Measurements from ENCODE around the gene TMCC2. TPM values are rescaled to one million over a fixed set of nuclear protein-coding genes. Genes with fewer than 3 reads are reported as not detected.
"Not testable (repeated sequence)": the region's sequence is repeated elsewhere in the genome, so short reads cannot be mapped to it uniquely, and the experiment has no call there.

TMCC2 gene
- polyA plus RNA-seq, 1 experiment = 3.4 TPM

GRCh38 chr1:205276689-205277065, 48.9 kb downstream of the TMCC2 start:
- H3K4me3 ChIP-seq (ENCODE audit: low read depth, low read length) = no peak overlapping the region
- TF ChIP-seq, protein P1, sequence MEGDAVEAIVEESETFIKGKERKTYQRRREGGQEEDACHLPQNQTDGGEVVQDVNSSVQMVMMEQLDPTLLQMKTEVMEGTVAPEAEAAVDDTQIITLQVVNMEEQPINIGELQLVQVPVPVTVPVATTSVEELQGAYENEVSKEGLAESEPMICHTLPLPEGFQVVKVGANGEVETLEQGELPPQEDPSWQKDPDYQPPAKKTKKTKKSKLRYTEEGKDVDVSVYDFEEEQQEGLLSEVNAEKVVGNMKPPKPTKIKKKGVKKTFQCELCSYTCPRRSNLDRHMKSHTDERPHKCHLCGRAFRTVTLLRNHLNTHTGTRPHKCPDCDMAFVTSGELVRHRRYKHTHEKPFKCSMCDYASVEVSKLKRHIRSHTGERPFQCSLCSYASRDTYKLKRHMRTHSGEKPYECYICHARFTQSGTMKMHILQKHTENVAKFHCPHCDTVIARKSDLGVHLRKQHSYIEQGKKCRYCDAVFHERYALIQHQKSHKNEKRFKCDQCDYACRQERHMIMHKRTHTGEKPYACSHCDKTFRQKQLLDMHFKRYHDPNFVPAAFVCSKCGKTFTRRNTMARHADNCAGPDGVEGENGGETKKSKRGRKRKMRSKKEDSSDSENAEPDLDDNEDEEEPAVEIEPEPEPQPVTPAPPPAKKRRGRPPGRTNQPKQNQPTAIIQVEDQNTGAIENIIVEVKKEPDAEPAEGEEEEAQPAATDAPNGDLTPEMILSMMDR (IDR thresholded peaks at IDR 0.05; ENCODE audit: insufficient read depth, low read depth, low read length) = no peak
- no peaks in the 10 kb centered on the region for H3K27me3 ChIP-seq (ENCODE audit: control insufficient read depth, insufficient read depth, low read length)
- no peaks in the 10 kb centered on the region for H3K36me3 ChIP-seq (ENCODE audit: control insufficient read depth, insufficient read depth, low read length)
- ChIA-PET POLR2A (no interaction called here), CTCF (interaction anchor here (0.9 to 11.8 kb wide), 3 partner anchors 8 to 77 kb away, joined by 3 to 679 read pairs (median 53); partner anchors contain the start of gene NUAK2)
- no peak for DNase-seq (ENCODE audit: low read depth)

DNA sequence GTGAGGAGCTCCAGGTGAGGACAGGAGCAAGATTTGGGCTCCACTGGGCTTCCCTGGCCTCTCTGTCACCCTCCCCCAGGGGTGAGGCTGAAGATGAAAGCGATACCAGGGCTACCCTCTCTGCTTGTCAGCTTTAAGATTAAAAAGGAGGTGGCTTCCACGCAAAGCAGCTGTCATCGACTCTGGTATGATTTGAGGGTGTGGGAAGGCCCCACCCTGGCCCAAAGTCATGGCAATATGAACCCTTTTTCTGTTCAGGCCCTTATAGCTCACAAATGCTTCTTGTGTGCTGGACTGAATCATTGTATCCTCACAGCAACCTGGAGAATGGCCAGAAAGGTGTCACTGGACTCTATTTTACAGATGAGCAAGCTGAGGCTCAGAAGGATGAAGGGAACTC, 52.2 kb downstream of the TMCC2 start:
- ChIA-PET CTCF (interaction anchor here (0.7 to 4.0 kb wide), 6 partner anchors 9 to 56 kb away, joined by 3 to 33 read pairs (median 4); no protein-coding TSS in a partner anchor), POLR2A (no interaction called here)
- TF ChIP-seq, protein P1 (IDR thresholded peaks at IDR 0.05; ENCODE audit: insufficient read depth, low read depth, low read length) = no peak
- no peak for DNase-seq (ENCODE audit: low read depth)
- H3K27me3 ChIP-seq (ENCODE audit: control insufficient read depth, insufficient read depth, low read length) = no peaks in the 10 kb centered on the region
- no peak overlapping the region for H3K4me3 ChIP-seq (ENCODE audit: low read depth, low read length)
- H3K36me3 ChIP-seq (ENCODE audit: control insufficient read depth, insufficient read depth, low read length) = no peaks in the 10 kb centered on the region

DNA sequence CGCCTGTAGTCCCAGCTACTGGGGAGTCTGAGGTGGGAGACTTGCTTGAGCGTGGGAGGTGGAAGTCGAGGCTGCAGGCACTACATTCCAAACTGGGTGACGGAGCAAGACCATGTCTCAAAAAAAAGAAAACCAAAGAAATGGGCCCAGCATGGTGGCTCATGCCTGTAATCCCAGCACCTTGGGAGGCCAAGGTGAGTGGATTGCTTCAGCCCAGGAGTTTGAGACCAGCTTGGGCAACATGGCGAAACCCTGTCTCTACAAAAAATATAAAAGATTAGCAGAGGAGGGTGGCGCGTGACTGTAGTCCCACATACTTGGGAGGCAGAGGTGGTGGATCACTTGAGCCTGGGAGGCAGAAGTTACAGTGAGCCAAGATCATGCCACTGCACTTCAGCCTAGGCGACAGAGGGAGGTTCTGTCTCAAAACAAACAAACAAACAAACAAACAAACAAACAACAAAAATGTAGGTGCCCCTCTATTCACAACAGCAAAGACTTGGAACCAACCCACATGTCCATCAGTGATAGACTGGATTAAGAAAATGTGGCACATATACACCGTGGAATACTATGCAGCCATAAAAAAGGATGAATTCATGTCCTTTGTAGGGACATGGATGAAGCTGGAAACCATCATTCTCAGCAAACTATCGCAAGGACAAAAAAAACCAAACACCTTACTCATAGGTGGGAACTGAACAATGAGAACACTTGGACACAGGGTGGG, 53.1 kb downstream of the TMCC2 start:
- H3K36me3 ChIP-seq (ENCODE audit: control insufficient read depth, insufficient read depth, low read length); DNase-seq (ENCODE audit: low read depth); H3K27me3 ChIP-seq (ENCODE audit: control insufficient read depth, insufficient read depth, low read length); POLR2A ChIA-PET; H3K4me3 ChIP-seq (ENCODE audit: low read depth, low read length): not testable (repeated sequence)
- CTCF ChIA-PET = interaction anchor here (1.8 to 8.4 kb wide), 3 partner anchors 6 to 45 kb away, joined by 7 to 53 read pairs (median 33); no protein-coding TSS in a partner anchor

- TF ChIP-seq, protein P1 (IDR thresholded peaks at IDR 0.05; ENCODE audit: insufficient read depth, low read depth, low read length) = no peak
- H3K36me3 ChIP-seq (ENCODE audit: control insufficient read depth, insufficient read depth, low read length) = no peaks in the 10 kb centered on the region
- POLR2A ChIA-PET = interaction anchor here (1.2 kb wide), 1 partner anchor 14 kb away, joined by 4 read pairs; no protein-coding TSS in a partner anchor
- CTCF ChIA-PET = interaction anchor here (0.8 to 8.4 kb wide), 4 partner anchors 9 to 42 kb away, joined by 4 to 53 read pairs (median 38); no protein-coding TSS in a partner anchor
- no peak for DNase-seq (ENCODE audit: low read depth)
- H3K4me3 ChIP-seq (ENCODE audit: low read depth, low read length) = no peak overlapping the region
- H3K27me3 ChIP-seq (ENCODE audit: control insufficient read depth, insufficient read depth, low read length) = no peaks in the 10 kb centered on the region
Measured at GRCh38 chr1:205283270-205284147, 55.8 kb downstream of the TMCC2 start.

DNA sequence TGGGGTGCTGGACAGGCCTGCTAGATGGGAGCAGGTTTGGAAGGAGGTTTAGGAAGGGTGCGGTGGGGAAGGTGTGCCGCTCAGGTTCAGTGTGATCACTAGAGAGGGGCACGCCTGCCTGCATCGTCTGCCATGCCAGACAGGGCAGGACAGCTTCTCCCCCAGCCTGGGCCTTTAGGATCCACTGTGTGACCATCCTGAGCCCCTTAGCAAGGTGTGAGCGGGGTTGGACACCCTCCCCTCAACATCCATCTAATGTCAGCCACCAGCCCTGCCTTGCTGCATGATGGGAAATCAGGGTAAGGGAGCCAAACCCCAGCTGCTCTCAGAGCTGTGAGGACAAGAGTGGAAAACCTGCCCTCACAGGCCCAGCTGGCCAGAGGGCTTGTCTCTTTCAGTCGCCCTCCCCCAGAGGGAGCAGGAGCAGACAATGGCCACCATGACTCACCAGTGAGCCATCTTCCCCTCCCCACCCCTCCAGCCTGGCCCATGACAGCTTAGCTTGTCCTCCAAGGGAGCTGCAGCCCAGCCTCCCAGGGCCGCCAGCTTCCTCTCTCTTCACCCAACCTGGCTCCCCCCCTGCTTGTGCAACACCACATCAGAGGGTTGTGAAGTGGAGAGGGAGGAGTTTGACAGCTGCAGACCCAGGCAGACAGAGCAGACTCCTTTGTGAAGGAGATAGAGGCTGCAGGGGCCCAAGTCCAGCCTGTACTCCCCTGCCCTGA, 56.8 kb downstream of the TMCC2 start:
- Histone ChIP-seq H3K27me3 (ENCODE audit: control insufficient read depth, insufficient read depth, low read length) (no peaks in the 10 kb centered on the region), H3K4me3 (ENCODE audit: low read depth, low read length) (no peak overlapping the region), H3K36me3 (ENCODE audit: control insufficient read depth, insufficient read depth, low read length) (no peaks in the 10 kb centered on the region)
- ChIA-PET POLR2A (interaction anchor here (1.2 kb wide), 1 partner anchor 13 kb away, joined by 4 read pairs; no protein-coding TSS in a partner anchor), CTCF (interaction anchor here (0.7 to 8.4 kb wide), 6 partner anchors 9 to 41 kb away, joined by 3 to 53 read pairs (median 6); partner anchors contain the start of gene NUAK2)
- DNase-seq (ENCODE audit: low read depth) = peak; percentile 92
- TF ChIP-seq, protein P1 (IDR thresholded peaks at IDR 0.05; ENCODE audit: insufficient read depth, low read depth, low read length) = peak; percentile 44
